Esophagus muscularis mucosa (tissue), 4 donors: Measurements from ENCODE around the gene ARPC2. TPM values are rescaled to one million over a fixed set of nuclear protein-coding genes. Genes with fewer than 3 reads are reported as not detected.
"Not testable (repeated sequence)": the region's sequence is repeated elsewhere in the genome, so short reads cannot be mapped to it uniquely, and the experiment has no call there.

Experiments
- DNase-seq: peaks from one replicate; pipeline ENCODE4 v3.0.0-alpha.2; 2017; ENCODE audit errors: extremely low spot score
- H3K27ac ChIP-seq, 4 donors: fragments of 200-600 bp; sonication (generic); replicated peaks in 1 of 4; 1 replicate in 3 of 4; 2 replicates in 1 of 4; pipeline ENCODE4 v1.5.1; 2016 to 2019; ENCODE audit warnings: mild to moderate bottlenecking in 1 of 4
- H3K27me3 ChIP-seq, 4 donors: fragments of 200-600 bp; sonication (generic); one replicate each; pipeline versions ENCODE4 v1.5.1 to v1.6.0; 2016 to 2019
- H3K36me3 ChIP-seq, 4 donors: fragments of 200-600 bp; sonication (generic); one replicate each; pipeline ENCODE4 v1.5.1; 2016 to 2019
- H3K4me1 ChIP-seq, 4 donors: fragments of 200-600 bp; sonication (generic); one replicate each; pipeline ENCODE4 v1.5.1; 2016 to 2019
- H3K4me3 ChIP-seq, 4 donors: fragments of 200-600 bp; sonication (generic); 1 replicate in 2 of 4; 2 replicates in 2 of 4; pipeline ENCODE4 v1.5.1; 2016 to 2019; ENCODE audit warnings: mild to moderate bottlenecking in 4 of 4, moderate library complexity in 1 of 4
- H3K9me3 ChIP-seq, 4 donors: fragments of 200-600 bp; sonication (generic); 1 replicate in 3 of 4; 2 replicates in 1 of 4; pipeline ENCODE4 v1.5.1; 2016 to 2019
- EP300 ChIP-seq: sonication (generic); formaldehyde crosslinking; IDR thresholded peaks from one replicate; pipeline ENCODE4 v1.6.1; 2017; ENCODE audit warnings: antibody characterized with exemption
- POLR2A ChIP-seq: fragments of 450-650 bp; IDR thresholded peaks from one replicate; pipeline ENCODE4 v1.6.1; 2017; ENCODE audit warnings: antibody characterized with exemption, moderate library complexity, mild to moderate bottlenecking, low read depth
- POLR2AphosphoS5 ChIP-seq, 2 donors: sonication (generic); formaldehyde crosslinking; IDR thresholded peaks; one replicate each; pipeline ENCODE4 v1.6.1; 2017; ENCODE audit warnings: antibody characterized with exemption in 2 of 2
- WGBS: methylation state at CpG from one replicate; pipeline ENCODE4 v1.1.5; 2018; 5-methylcytosine and 5-hydroxymethylcytosine counted together
- intact Hi-C: fragments of 100-400 bp; cut with DNase I; formaldehyde crosslinking; loops from one replicate; pipeline ENCODE4 v1.15.1; 2023
- total RNA-seq, 4 donors: library from RNA; depleted of rRNA; stranded (reverse); fragments of >200 nt; gene quantifications; one replicate each; pipeline versions ENCODE4 v1.1.0 to v1.2.1, GENCODE V29; 2016
- TF ChIP-seq, protein P1 (sequence below), 3 experiments: fragments of 200-600 bp in 2 of 3; fragments of 450-650 bp in 1 of 3; sonication (generic) in 2 of 3; IDR thresholded peaks; one replicate each; pipeline ENCODE4 v1.5.1; 2017 to 2019; ENCODE audit warnings: antibody characterized with exemption in 3 of 3, mild to moderate bottlenecking in 2 of 3, moderate library complexity in 1 of 3

Gene ARPC2
- total RNA-seq, 4 donors from 2014 or later: 257 to 300 (median 270) TPM

DNA sequence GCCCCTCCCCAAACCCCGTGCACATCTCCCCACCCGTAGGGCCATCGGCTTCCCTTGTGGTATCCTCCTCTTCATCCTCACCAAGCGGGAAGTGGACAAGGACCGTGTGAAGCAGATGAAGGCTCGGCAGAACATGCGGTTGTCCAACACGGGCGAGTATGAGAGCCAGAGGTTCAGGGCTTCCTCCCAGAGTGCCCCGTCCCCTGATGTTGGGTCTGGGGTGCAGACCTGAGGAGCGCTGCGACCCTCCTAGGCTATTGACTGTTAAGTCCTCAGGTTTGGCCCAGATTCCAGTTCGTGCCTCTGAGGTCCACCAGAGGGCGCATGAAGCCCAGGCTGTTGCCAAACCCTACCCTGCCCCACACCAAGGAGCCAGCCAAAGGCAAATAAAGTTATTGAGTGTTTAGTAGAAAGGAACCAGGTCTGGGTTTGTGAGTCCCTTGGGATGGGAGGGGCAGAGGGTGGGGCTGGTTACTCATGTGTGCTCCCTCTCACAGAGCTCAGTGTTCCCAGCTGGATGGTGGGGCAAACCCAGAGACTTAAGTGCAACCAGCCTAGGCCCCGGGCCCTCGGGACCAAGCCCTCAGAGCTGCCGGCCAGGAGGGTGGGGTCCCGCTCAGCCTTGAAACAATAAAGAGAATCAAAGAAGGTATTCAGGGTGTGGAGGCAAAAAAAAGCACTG is 55.7 kb downstream of the ARPC2 start:
- peak overlapping the region in 3 of 4 donors; percentile 7 to 94 (median 25) for H3K4me3 ChIP-seq

DNA sequence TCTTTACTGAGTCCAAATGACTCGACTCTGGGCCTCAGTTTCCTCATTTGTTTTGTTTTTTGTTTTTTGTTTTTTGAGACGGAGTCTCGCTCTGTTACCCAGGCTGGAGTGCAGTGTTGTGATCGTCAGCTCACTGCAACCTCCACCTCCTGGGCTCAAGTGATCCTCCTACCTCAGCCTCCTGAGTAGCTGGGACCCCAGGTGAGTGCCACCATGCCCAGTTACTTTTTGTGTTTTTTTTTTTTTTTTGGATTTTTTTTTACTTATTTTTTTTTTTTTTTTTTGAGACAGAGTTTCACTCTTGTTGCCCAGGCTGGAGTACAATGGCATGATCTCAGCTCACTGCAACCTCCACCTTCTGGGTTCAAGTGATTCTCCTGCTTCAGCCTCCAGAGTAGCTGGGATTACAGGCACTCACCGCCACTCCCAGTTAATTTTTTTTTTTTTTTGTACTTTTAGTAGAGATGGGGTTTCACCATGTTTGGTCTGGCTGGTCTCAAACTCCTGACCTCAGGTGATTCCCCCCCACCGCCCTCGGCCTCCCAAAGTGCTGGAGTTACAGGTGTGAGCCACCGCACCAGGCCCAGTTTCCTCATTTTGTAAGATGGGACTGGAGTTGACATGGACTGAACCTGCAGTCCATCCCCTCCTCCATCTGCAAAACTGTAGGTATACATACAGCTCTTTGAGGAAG is 56.4 kb downstream of the ARPC2 start:
- 85% methylated on average over 8 of the region's 8 CpGs for WGBS
- intact Hi-C loops: loop anchor here (5.0 kb wide), 1 partner anchor 124 kb away; the partner anchor contains the start of gene CTDSP1
- Histone ChIP-seq H3K4me1 (peaks cover 40 to 65% (median 45%) of the 10 kb centered on the region in 4 donors), H3K4me3 (peak overlapping the region in 1 of 4 donors; percentile 7), H3K27ac (peak overlapping the region; percentile 73 to 79 (median 76)), H3K36me3 (peaks cover 49 to 55% (median 49%) of the 10 kb centered on the region in 4 donors)
- not testable (repeated sequence) for DNase-seq, H3K9me3 ChIP-seq, H3K27me3 ChIP-seq

More for the DNA sequence above, 55.7 kb downstream of the ARPC2 start:
- intact Hi-C loops: loop anchor here (5.0 kb wide), 1 partner anchor 125 kb away; the partner anchor contains the start of gene CTDSP1
- 21% methylated on average over 16 of the region's 18 CpGs for WGBS
- Histone ChIP-seq H3K27me3 (no peaks in the 10 kb centered on the region), H3K36me3 (peaks cover 42 to 55% (median 47%) of the 10 kb centered on the region in 4 donors), H3K27ac (peak overlapping the region; percentile 73 to 79 (median 76)), H3K4me1 (peaks cover 47 to 72% (median 51%) of the 10 kb centered on the region in 4 donors), H3K9me3 (no peaks in the 10 kb centered on the region)
- peak; percentile 97 for DNase-seq
- TF ChIP-seq EP300: no peak
- TF ChIP-seq, protein P1, sequence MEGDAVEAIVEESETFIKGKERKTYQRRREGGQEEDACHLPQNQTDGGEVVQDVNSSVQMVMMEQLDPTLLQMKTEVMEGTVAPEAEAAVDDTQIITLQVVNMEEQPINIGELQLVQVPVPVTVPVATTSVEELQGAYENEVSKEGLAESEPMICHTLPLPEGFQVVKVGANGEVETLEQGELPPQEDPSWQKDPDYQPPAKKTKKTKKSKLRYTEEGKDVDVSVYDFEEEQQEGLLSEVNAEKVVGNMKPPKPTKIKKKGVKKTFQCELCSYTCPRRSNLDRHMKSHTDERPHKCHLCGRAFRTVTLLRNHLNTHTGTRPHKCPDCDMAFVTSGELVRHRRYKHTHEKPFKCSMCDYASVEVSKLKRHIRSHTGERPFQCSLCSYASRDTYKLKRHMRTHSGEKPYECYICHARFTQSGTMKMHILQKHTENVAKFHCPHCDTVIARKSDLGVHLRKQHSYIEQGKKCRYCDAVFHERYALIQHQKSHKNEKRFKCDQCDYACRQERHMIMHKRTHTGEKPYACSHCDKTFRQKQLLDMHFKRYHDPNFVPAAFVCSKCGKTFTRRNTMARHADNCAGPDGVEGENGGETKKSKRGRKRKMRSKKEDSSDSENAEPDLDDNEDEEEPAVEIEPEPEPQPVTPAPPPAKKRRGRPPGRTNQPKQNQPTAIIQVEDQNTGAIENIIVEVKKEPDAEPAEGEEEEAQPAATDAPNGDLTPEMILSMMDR (IDR thresholded peaks at IDR 0.05): peak; percentile 91 to 94 (median 91)
- no peak for TF ChIP-seq POLR2A
- peak; percentile 83 to 84 for TF ChIP-seq POLR2AphosphoS5 (IDR thresholded peaks at IDR 0.05)

DNA sequence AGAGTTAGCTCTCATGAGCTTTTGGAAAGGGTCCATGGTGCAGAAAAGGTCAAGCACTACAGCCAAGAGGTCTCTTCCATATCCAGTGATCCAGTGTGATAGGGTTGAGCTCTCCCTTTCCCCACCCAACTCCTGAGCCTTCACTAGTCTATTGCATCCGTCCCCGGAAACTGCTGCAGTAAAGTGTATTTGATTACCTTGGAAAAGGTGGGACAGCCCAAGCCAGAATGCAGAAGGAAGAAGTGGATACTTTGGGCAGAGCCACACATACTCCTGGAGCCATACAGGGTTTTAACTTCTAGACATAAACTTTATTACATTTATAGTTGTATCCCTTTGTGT is 56.9 kb downstream of the ARPC2 start:
- DNase-seq: no peak
- peak overlapping the region; percentile 73 to 79 (median 76) for H3K27ac ChIP-seq
- H3K9me3 ChIP-seq: no peaks in the 10 kb centered on the region
- H3K4me1 ChIP-seq: peaks cover 35 to 60% (median 40%) of the 10 kb centered on the region in 4 donors
- TF ChIP-seq POLR2AphosphoS5 (IDR thresholded peaks at IDR 0.05): no peak
- TF ChIP-seq POLR2A: no peak
- TF ChIP-seq EP300: no peak
- TF ChIP-seq, protein P1 (IDR thresholded peaks at IDR 0.05): no peak
- H3K27me3 ChIP-seq: no peaks in the 10 kb centered on the region
- peaks cover 53 to 59% (median 54%) of the 10 kb centered on the region in 4 donors for H3K36me3 ChIP-seq
- no peak overlapping the region for H3K4me3 ChIP-seq
- WGBS: 89% methylated on average over 2 of the region's 2 CpGs
- intact Hi-C loops: loop anchor here (5.0 kb wide), 1 partner anchor 123 kb away; the partner anchor contains the start of gene CTDSP1

DNA sequence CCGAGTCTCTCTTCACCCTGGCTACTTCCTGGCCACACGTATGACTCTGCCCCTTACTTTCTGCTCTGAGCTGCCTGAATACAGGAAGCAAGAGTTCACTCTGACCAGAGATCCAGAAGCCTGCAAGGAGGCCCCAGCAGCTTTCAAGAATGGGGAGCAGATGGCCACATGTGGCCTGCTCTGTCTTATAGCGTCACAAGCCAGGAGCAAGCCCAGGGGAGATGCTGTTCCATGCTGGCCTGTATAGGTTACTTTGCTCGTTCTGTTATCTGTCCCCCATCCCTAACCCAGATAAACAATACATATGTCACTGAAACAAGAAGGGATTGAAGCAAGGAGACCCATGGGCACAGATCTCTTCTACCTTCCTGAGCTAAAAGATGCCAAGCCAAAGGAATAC is 57.6 kb downstream of the ARPC2 start:
- H3K9me3 ChIP-seq: no peaks in the 10 kb centered on the region
- peak overlapping the region; percentile 30 to 79 (median 76) for H3K27ac ChIP-seq
- H3K4me3 ChIP-seq: no peak overlapping the region
- TF ChIP-seq POLR2AphosphoS5 (IDR thresholded peaks at IDR 0.05) (no peak), POLR2A (no peak), EP300 (no peak)
- TF ChIP-seq, protein P1 (IDR thresholded peaks at IDR 0.05): no peak
- DNase-seq: no peak
- peaks cover 29 to 53% (median 35%) of the 10 kb centered on the region in 4 donors for H3K4me1 ChIP-seq
- WGBS: 67% methylated on average over 4 of the region's 4 CpGs
- intact Hi-C loops: loop anchor here (5.0 kb wide), 1 partner anchor 123 kb away; the partner anchor contains the start of gene CTDSP1
- peaks cover 60 to 66% (median 61%) of the 10 kb centered on the region in 4 donors for H3K36me3 ChIP-seq
- H3K27me3 ChIP-seq: no peaks in the 10 kb centered on the region
